Left renal cortex interstitium (tissue), 4 donors: ENCODE results near the gene SMCR8. TPM values are rescaled to one million over a fixed set of nuclear protein-coding genes. Genes with fewer than 3 reads are reported as not detected.
"Not testable (repeated sequence)": the region's sequence is repeated elsewhere in the genome, so short reads cannot be mapped to it uniquely, and the experiment has no call there.

Experiments used
- DNase-seq, 4 donors: peaks; one replicate each; pipeline ENCODE4 v3.0.0-alpha.2; 2013; ENCODE audit warnings: low read depth in 4 of 4, low spot score in 2 of 4, missing footprints in 1 of 4
- polyA plus RNA-seq, 4 donors: library from polyadenylated mRNA; unstranded; fragments of 120-200 nt; gene quantifications; one replicate each; pipeline ENCODE4 v1.2.1, GENCODE V29; 2013; ENCODE audit not compliant: insufficient read length in 4 of 4

Gene SMCR8
- polyA plus RNA-seq, 4 donors = 14.4 to 18.5 (median 15.8) TPM

GRCh38 chr17:18356624-18357023 is 41.5 kb downstream of the SMCR8 start:
- DNase-seq = no peak

- DNase-seq = no peak
These were observed 45.4 kb downstream of the SMCR8 start for GRCh38 chr17:18360518-18360917.

DNA sequence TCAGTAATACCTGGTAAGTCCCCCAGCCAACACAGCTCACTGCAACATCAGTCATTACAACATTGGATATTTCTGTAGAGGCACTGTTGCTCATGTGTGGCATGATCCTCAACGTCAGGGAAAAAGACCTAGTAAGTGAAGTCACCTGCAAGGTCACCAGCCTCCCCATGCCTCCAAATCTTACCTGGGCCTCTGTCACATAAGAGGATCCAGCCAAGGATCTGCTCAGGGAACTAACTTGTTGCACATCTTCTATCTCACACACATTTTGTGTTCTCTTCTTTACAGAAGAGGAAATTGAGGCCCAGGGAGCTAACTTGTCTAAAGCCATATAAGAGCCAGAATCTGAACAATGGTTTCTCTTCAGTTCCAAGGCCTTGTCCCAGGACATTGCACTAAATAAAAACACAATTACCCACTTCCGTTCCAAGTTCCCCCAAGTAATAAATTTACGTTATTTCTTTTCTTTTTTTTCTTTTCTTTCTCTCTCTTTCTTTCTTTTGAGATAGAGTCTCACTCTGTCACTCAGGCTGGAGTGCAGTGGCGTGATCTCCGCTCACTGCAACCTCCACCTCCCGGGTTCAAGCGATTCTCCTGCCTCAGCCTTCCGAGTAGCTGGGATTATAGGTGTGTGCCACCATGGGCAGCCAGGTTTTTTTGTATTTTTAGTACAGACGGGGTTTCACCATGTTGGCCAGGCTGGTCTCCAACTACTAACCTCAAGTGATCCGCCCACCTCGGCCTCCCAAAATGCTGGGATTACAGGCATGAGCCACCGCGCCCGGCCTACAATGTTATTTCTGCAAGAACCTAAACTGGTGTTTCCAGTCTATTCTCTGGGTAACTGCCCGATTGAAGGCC is 47.0 kb downstream of the SMCR8 start:
- DNase-seq = no peak

DNA sequence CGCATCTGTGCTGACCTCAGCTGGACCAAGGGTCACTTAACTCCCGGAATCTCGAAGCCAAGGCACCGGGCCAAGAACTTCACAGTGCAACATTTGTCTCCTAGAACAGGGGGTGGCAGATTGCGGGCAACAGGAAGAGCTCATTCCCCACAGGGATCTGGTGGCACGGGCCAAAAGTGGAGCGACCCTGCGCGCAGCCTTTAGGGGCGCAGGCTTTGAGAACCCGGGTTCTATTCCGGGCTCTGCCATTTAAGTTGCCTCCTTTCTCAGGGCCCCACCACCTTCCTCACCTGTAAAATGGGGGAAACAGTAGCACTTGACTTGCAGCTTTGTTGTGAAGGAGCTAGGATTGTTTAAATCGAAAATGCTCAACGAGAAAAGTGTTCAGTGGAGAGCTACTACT is 47.6 kb downstream of the SMCR8 start:
- DNase-seq = peak in 1 of 4 donors; percentile 36

GRCh38 chr17:18363101-18364049 is 48.3 kb downstream of the SMCR8 start, which contains the start of gene SHMT1:
Gene SHMT1 (minus strand): TSS chr17:18363550. CDS start chr17:18355981, 7,569 bp downstream.
- peak in 3 of 4 donors; percentile 58 to 86 (median 81) for DNase-seq

DNA sequence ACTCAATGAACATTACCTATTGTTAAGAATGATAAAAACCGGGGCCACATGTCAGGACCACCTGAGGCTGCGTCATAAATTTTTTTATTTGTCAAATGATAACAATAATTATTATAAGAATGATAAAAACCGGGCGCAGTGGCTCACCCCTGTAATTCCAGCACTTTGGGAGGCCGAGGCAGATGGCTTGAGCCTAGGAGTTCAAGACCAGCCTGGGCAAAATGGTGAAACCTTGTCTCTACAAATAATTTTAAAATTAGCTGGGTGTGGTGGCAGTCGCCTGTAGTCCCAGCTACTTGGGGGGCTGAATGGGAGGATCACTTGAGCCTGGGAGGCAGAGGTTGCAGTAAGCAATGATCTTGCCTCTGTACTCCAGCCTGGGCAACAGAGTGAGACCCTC is 49.1 kb downstream of the SMCR8 start:
- DNase-seq = no peak

- no peak for DNase-seq
These were observed 53.9 kb downstream of the SMCR8 start for GRCh38 chr17:18368946-18369345.

- no peak for DNase-seq
These were observed 55.7 kb downstream of the SMCR8 start for GRCh38 chr17:18370761-18371160.

DNA sequence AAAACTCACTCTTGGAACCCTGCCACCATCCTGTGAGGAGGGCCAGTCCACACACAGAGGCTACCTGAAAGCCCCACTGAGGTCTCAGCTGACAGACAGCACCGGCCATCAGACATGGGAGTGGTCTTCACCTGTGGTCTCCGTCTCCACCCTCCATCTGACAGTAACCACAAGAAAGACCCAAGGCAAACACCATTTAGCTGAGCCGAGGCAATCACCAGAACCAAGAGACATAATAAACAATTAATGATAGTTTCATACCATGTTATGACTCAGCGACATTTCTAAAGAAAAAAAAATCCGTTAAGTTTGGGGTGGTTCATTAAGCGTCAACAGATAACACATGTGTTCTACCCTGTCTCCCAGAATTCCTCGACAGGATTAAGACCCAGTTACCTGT is 56.4 kb downstream of the SMCR8 start:
- no peak for DNase-seq

GRCh38 chr17:18373181-18373580 is 58.1 kb downstream of the SMCR8 start:
- DNase-seq = not testable (repeated sequence)

- DNase-seq = no peak
These were observed 59.1 kb downstream of the SMCR8 start for GRCh38 chr17:18374216-18374615.

Other genes starting within 250 kb of the SMCR8 start
- gene DRG2, start 227.3 kb upstream of the SMCR8 start, polyA plus RNA-seq = 10 to 100 TPM; 34.0 to 46.9 (median 40.4) TPM
- 1 to 10 TPM; 1.9 to 5.3 (median 3.2) TPM for gene MYO15A, start 206.5 kb upstream of the SMCR8 start, polyA plus RNA-seq
- gene ALKBH5, start 131.5 kb upstream of the SMCR8 start, polyA plus RNA-seq = 10 to 100 TPM; 66.3 to 71.3 (median 69.4) TPM
- 10 to 100 TPM; 25.7 to 41.7 (median 35.9) TPM for gene LLGL1, start 89.7 kb upstream of the SMCR8 start, polyA plus RNA-seq
- gene FLII, start 56.6 kb upstream of the SMCR8 start, polyA plus RNA-seq = 100 to 1,000 TPM; 131 to 159 (median 140) TPM
- gene MIEF2, start 54.6 kb upstream of the SMCR8 start, polyA plus RNA-seq = 10 to 100 TPM; 14.7 to 22.5 (median 18.9) TPM
- gene TOP3A, start 299 bp upstream of the SMCR8 start, polyA plus RNA-seq = 10 to 100 TPM; 38.1 to 60.8 (median 45.2) TPM
- gene SHMT1, start 48.3 kb downstream of the SMCR8 start, polyA plus RNA-seq = 10 to 100 TPM; 52.5 to 64.1 (median 58.9) TPM
- under 1 TPM in 3 of 4 donors, not detected in 1; 0.74 to 0.97 (median 0.83) TPM for gene EVPLL, start 62.5 kb downstream of the SMCR8 start, polyA plus RNA-seq
- gene LGALS9C, start 161.5 kb downstream of the SMCR8 start, polyA plus RNA-seq = not detected